CD4-positive, alpha-beta T cell treated with Interleukin-12 subunit alpha and Interleukin-12 subunit beta, for 1 hour (primary cell): Measurements from ENCODE around the gene ESPN.
"Not testable (repeated sequence)": the region's sequence is repeated elsewhere in the genome, so short reads cannot be mapped to it uniquely, and the experiment has no call there.

Source experiments
- DNase-seq: peaks from one replicate; pipeline ENCODE4 v3.0.0-alpha.2; 2020

The ESPN gene

DNA sequence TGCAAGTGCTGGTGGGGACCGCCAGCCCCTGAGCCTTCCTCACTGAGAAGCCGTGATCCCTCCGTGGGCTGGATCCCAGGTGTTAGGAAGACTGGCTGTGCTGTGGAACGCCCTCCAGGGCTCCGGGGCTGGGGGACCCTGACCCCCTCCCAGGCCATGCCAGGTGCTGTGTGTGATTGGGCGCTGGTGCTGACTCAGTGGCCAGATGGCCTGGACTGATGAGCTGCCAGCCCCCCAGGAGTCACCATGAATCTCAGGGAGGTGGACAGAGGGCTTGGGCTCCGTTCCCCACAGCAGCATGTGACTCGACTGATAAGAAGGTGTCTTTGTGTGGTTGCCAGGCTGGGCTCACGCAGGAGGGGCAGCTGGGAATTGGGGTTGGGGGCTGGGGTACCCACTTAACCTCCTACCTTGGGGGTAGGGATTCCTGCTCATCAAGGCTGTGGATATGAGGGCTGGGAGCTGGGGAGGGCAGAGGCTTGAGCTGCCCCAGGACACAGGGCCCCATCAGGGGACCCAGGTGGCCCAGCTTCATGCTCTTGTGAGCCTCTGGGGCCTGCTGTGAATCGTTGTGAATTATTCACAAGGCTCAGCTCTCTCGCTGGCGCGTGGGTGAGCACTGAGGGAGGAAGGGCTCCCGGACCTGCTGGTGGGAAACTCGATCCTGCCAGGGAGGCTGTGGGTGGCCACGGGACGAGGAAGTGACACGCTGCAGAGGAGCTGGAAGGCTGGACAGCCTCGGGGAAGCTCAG is 5.3 kb downstream of the ESPN start:
- not testable (repeated sequence) for DNase-seq

GRCh38 chr1:6431645-6432579 is 7.3 kb downstream of the ESPN start:
- DNase-seq, result not testable (repeated sequence)

DNA sequence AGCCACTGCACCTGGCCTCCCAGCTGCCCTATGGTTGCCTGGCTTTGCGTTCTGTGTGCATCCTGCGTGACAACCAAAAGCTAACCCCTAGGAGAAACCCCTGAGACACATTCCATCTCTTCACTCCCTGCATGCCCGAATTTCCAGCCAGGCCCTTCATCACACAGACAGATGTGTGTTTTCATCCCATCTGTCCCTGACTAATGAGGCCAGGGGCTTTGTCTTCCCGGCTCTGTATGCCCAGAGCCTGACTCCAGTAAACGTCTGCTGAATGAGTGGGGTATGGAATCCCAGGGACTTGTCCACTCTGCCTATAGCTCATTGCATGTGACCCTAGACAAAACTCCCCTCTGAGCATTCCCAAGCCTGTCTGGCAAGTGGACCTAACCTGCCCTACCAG is 9.6 kb downstream of the ESPN start:
- no peak for DNase-seq

DNA sequence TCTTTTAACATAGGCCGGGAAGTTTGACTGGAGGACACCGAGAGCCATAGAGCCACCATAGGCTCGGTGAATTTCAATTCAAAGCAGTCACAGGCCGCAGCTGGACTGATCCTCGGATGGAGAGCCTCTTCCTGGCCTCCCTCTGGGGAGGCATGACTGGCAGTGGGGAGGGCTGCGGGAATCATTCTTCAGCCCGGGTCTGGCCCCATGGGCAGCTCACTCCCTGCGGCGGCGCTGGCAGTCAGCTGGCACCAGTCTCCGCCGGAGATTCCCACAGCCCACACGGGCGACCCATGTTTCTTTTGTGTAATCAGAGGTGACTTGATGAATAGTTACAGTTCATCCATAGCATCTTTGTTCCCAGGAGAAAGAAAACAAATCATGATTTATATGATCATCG is 10.6 kb downstream of the ESPN start:
- DNase-seq, result no peak

DNA sequence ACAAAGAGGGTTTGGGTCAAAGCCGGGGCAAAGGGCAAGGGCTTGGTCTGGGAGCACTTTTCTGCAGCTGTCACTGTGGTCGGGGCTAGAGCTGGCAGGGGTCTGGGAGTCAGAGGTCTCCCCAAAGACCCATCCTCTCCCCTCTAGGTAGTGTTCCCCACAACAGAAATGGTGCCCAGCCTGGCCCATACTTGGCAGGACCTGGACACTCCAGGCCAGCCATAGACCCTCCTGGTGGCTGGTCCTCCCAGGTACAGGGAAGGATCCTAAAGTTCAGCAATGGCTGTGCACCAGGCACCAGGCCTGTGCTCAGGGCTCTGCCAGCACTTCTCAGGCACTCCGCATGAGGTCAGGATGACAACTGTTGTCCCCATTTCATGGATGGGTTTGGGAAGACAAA is 11.0 kb downstream of the ESPN start:
- no peak for DNase-seq

DNA sequence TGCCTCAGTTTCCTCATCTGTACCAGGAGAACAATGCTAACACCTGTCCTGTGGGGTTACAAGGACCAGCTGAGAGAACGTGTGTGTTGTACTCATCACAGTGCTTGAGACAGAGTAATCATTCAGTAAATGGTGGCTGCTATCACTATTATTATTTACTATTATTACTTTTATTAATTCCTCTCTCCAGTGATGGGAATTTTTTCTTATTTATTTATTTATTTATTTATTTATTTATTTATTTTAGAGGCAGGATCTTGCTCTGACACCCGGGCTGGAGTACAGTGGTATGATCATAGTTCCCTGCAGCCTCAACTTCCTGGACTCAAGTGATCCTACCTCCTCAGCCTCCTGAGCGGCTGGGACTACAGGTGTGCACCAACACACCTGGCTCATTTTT is 11.7 kb downstream of the ESPN start:
- DNase-seq, result not testable (repeated sequence)

DNA sequence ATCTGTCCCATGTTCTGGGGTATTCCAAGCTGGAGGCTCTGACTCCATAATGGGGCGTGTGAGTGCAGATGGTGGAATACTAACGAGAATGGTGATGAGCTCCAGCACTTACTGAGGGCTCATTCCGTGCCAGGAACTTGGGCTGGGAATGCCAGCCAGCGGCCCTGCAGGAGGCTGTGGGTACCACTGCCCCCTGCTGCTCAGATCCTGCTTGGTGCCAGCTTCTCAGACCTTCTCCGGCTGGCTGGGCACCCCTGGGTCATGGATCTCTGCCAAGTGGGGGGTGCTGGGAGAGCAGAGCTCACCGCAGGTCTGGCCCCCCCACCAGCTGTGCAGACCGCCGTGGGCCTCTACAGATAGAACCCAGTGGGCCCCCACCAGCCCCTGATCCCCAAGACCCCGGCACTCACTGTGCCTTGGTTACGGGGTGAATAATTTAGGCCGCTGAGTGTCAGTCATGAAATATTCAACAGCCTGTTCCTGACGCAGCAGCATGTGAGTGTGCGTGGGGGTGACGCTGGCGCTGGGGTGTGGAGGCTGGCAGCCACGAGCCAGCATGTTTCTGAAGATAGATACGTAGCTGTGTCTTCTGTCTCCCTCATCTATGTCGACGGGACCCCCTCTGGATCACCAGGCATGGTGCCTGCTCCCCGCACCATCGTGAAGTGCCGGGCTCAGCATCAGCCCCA is 12.6 kb downstream of the ESPN start:
- DNase-seq, result not testable (repeated sequence)

DNA sequence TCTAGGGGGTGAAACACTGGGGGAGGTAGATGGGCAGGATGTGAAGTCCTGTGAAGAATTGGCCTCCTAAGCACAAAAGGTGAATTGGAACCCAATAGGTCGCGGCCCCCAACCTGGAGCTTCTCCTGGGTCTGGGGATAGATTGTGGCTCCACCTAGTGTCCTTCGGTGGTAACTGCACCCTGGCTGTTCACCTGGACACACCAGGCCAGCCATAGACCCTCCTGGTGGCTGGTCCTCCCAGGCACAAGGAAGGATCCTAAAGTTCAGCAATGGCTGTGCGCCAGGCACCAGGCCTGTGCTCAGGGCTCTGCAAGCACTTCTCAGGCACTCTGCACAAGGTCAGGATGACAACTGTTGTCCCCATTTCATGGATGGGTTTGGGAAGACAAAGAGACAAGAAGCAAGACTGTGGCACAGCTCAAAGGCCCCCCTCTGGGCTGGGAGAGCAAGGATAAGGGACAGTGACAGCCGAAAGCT is 13.5 kb downstream of the ESPN start:
- peak; percentile 79 for DNase-seq

- peak; percentile 83 for DNase-seq
Observed at GRCh38 chr1:6440198-6441126, 15.9 kb downstream of the ESPN start.

GRCh38 chr1:6441586-6441985 is 17.0 kb downstream of the ESPN start:
- DNase-seq, result no peak

DNA sequence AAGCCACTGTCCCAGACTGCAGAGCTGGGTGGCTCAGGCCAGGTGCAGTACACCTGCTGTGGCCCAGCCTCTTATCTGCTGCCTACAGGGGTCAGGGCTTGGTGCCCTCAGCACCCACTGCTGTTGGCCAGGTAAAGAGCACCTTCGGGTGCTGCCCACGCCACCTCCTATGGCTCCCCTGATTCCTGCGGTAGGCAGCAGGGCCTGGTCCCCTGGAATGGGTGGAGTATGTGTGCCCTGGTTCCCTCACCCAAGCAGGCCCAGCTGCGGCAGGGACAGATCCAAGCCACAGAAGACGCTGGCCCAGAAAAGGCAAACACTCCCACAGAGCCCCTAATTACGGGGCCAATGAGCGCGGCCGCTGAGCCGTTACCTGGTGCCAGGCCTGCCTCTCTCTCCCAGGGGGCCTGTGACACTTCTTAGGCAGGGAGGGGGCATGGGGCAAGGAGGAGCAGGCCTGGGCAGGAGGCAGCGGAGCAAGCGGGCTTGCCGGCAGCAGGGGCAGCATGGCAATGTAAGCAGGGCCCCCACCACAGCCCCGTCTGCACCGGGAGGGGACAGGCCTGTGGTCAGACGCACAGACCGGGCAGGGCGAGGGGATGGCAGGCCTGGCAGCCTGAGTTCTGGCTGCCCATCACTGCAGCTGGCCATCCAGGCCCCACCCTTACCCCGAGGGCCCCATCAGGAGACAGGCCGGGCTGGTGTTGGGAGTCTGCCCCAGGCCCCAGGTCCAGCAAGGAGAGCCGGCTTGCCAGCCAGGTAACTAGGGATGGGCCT is 19.0 kb downstream of the ESPN start:
- DNase-seq, result no peak

DNA sequence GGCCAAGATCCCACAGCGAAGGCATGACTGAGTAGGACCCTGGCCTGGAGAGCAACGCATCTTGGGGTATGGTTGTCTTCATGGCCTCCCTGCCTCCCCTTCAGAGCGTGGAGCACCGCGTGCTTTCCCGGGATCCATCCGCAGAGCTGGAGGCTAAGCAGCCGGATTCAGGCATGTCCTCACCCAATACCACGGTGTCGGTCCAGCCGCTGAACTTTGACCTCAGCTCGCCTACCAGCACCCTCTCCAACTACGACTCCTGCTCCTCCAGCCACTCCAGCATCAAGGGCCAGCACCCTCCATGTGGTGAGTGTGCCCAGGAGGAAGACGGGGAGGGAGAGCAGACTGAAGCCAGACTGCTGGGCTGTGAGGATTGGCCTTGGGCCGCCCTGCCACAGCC is 19.8 kb downstream of the ESPN start:
- no peak for DNase-seq

DNA sequence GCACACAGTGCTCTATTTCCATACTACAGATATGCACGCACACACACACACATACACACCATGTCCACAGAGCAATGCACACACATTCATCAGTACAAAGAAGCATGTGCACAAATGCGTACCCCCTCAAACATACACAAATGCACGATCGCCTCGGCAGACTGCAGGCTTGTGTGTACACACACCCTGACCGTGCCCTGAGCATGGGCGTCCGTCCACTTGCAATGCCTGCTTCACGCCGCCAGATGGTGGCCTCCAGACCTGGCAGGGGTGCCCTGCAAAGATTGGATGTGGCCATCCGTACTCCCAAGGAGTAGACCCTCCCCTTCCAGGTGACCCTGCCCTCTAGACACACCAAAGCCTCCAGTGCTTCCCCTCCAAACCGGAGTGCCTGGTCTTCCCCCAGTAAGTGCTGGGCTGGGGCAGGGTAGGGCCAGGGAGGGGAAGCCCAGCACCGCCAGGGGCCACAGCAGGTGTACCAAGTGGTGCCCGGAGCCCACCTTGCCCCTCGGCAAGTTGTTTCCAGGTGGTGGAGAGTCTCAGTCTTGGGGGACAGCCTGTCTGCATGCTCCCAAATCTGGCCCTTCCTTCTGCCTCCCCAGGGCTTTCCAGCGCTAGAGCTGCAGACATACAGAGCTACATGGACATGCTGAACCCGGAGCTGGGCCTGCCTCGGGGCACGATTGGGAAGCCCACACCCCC is 20.6 kb downstream of the ESPN start:
- peak; percentile 52 for DNase-seq

DNA sequence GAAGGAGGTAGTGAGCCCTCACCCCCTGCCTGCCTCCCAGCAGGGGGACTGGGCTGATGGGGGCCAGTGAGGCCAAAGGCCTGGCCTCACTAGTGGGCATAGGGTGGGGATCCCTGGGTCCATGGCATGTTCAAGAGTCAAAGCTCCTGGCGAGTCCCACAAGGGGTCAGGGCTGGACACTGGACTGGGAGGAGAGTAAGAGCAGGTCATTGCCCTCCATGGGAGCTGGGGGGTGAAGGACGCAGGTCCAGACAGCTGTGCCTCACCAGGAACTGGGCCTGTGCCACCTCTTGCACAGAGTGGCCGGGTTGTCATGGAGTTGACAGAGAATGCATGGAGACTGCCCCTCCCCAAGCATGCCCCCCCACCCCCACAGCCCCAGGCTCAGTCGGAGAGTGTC is 21.4 kb downstream of the ESPN start:
- not testable (repeated sequence) for DNase-seq

- no peak for DNase-seq
Observed at GRCh38 chr1:6446665-6447015, 22.1 kb downstream of the ESPN start.

DNA sequence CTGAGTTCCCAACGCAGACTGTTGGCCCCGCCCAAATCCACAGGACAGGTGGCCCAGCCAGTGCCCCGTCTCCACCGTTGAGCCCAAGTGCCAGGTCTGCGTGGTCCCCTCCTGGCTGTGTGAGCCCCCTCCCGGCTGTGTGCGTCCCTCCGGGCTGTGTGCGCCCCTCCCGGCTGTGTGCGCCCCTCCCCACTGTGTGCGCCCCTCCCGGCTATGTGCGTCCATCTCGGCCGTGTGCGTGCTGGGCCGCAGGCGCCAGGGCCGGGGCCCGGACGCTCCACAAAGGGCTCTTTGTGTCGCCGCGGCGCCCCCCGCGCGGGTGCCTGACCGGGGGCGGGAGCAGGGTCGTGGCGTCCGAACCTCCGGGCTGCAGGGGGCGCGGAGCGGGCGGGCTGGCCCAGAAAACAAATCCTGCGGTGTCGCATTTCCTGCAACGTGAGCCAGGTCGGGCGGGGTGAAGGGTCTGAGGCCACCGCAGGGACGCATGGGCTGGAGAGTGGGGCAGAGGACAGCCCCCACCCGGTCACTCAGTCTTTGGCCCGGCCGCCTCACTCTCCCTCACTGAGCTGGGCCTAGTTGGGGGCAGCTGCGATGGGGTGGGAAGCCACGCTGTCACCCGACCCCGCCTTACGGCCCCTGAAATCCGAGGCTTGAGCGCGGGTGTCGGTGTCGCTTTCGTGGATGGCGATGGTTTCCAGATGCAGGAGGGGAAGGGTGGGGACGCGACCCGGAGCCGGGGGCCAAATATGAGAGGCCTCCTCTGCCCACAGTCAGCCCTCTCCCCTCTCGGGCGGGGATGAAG is 22.6 kb downstream of the ESPN start:
- no peak for DNase-seq

DNA sequence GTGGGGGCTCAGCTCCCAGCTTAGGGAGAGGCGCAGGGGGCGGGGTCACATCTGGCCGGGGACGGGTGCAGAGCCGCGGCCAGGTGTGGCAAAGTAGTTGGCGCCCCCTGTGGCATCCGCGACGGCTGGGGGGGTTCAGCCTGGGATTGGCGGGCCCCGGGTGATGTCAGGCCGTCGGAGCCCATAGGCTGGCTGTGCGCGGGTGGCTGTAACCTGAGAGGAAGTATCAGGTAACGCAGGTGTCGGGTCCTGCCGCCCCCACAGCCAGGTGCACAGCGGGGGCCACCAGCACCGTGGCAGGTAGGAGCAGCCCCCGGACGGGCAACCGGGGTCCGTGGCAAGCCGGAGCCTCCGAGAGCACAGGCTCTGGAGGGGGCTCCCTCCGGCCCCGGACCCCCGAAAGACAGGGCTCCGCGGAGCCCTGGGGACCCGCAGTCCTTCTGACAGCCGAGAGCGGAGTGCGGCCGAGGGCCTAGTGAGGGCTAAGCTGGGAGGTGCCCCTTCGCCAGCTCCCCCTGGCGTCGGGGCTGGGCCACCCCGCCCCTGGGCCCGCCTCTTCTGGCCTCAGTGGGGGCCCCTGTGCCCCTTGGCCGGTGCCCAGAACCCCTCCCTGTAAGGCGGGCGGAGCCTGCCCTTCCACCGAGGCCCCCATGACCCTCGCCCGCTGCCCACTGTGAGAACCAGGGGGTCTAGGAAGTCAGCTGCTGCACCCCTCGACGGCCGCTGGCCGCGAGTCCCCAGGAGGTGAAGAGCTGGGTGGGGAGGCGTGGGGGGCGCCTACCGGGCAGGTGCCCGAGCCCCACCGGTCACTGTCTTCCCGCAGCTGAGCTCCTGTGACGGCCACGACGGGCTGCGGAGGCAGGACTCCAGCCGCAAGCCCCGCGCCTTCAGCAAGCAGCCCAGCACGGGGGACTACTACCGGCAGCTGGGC is 23.5 kb downstream of the ESPN start:
- DNase-seq, result peak; percentile 71

DNA sequence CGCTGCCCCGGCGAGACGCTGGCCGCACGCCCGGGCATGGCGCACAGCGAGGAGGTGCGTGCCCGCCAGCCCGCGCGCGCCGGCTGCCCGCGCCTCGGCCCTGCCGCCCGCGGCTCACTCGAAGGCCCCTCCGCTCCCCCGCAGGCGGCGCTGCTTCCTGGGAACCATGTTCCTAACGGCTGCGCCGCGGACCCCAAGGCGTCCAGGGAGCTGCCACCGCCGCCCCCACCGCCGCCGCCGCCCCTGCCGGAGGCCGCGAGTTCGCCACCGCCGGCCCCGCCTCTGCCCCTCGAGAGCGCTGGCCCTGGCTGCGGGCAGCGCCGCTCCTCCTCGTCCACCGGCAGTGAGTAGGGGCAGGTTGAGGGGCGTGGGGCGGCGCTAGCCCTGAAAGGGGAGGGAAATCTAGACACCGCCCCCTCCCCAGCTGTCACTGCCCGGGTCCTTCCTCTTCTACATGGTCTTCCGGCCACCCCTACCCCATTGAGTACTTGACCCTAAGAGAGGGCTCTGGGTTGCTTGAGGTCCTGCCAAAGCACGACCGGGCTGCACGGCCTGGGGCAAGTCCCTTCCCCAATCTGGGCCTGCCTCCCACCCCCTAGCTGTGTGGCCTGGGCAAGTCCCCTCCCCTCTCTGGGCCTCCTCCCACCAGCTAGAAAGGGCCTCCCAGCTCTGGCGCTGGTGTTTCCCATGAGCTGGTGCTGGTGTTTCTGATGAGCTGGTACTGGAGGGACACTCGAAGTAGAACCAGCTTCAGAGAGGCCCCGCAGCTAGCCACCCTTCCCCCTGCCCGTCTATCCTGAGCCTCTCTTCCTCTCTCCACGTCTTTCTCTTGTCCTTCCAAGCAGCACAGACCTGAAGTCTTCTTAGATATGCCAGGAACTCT is 24.4 kb downstream of the ESPN start:
- peak; percentile 47 for DNase-seq
